Measurements from ENCODE around the gene GNL3.

Gene GNL3

GRCh38 chr3:52731590-52731989 is 45.8 kb downstream of the GNL3 start:
- DNase-seq (ENCODE audit: low read depth): no peak
- H3K4me3 ChIP-seq (ENCODE audit: low read depth, low read length): no peak overlapping the region
- no peak for TF ChIP-seq CTCF (IDR thresholded peaks at IDR 0.05; ENCODE audit: insufficient read depth, low read depth, low read length, missing control alignments)

GRCh38 chr3:52733256-52733891 is 47.5 kb downstream of the GNL3 start:
- DNase-seq (ENCODE audit: low read depth): no peak
- H3K4me3 ChIP-seq (ENCODE audit: low read depth, low read length): no peak overlapping the region
- no peak for TF ChIP-seq CTCF (IDR thresholded peaks at IDR 0.05; ENCODE audit: insufficient read depth, low read depth, low read length, missing control alignments)

GRCh38 chr3:52739730-52740129 is 53.9 kb downstream of the GNL3 start:
- no peak for TF ChIP-seq CTCF (IDR thresholded peaks at IDR 0.05; ENCODE audit: insufficient read depth, low read depth, low read length, missing control alignments)
- DNase-seq (ENCODE audit: low read depth): no peak

GRCh38 chr3:52742418-52743041 is 56.7 kb downstream of the GNL3 start:
- DNase-seq (ENCODE audit: low read depth): peak; percentile 38
- TF ChIP-seq CTCF (IDR thresholded peaks at IDR 0.05; ENCODE audit: insufficient read depth, low read depth, low read length, missing control alignments): peak; percentile 63
- no peak overlapping the region for H3K4me3 ChIP-seq (ENCODE audit: low read depth, low read length)

More at GRCh38 chr3:52739730-52740129, 53.9 kb downstream of the GNL3 start:
- H3K4me3 ChIP-seq (ENCODE audit: low read depth, low read length): no peak overlapping the region

GRCh38 chr3:52743152-52743551 is 57.3 kb downstream of the GNL3 start:
- no peak overlapping the region for H3K4me3 ChIP-seq (ENCODE audit: low read depth, low read length)
- no peak for TF ChIP-seq CTCF (IDR thresholded peaks at IDR 0.05; ENCODE audit: insufficient read depth, low read depth, low read length, missing control alignments)
- no peak for DNase-seq (ENCODE audit: low read depth)

GRCh38 chr3:52743721-52744120 is 57.9 kb downstream of the GNL3 start:
- no peak for TF ChIP-seq CTCF (IDR thresholded peaks at IDR 0.05; ENCODE audit: insufficient read depth, low read depth, low read length, missing control alignments)
- no peak for DNase-seq (ENCODE audit: low read depth)
- H3K4me3 ChIP-seq (ENCODE audit: low read depth, low read length): no peak overlapping the region

Data from GM12865 (cell line).